Fibroblast of lung (primary cell): Measurements from ENCODE around the gene GLCCI1. TPM values are rescaled to one million over a fixed set of nuclear protein-coding genes. Genes with fewer than 3 reads are reported as not detected.

Experiments
- DNase-seq, 2 donors: peaks; one replicate each; pipeline versions ENCODE4 v3.0.0 to v3.0.0-alpha.2; 2010; ENCODE audit warnings: low read depth in 2 of 2
- H2AFZ ChIP-seq: 2 replicates; pipeline ENCODE4 v1.5.1; 2012; ENCODE audit warnings: low read length, control low read depth, inconsistent platforms
- H3K27ac ChIP-seq: 2 replicates; pipeline ENCODE4 v1.5.1; 2011; ENCODE audit warnings: low read length, control low read depth; ENCODE audit not compliant: insufficient read depth
- H3K27me3 ChIP-seq: 2 replicates; pipeline ENCODE4 v1.5.1; 2011; ENCODE audit warnings: mild to moderate bottlenecking, low read length; ENCODE audit not compliant: control insufficient read depth, insufficient read depth
- H3K36me3 ChIP-seq: 2 replicates; pipeline ENCODE4 v1.5.1; 2011; ENCODE audit warnings: low read length; ENCODE audit not compliant: control insufficient read depth, insufficient read depth
- H3K4me1 ChIP-seq: 2 replicates; pipeline ENCODE4 v1.5.1; 2011; ENCODE audit warnings: low read length; ENCODE audit not compliant: control insufficient read depth, insufficient read depth; ENCODE audit errors: extremely low read depth
- H3K4me2 ChIP-seq: 2 replicates; pipeline ENCODE4 v1.5.1; 2011; ENCODE audit warnings: low read length, control low read depth; ENCODE audit not compliant: insufficient read depth; ENCODE audit errors: extremely low read depth
- H3K4me3 ChIP-seq, 4 experiments: fragments of 200-600 bp in 1 of 4; sonication (generic) in 1 of 4; replicated peaks in 1 of 4; 2 replicates each; pipeline ENCODE4 v1.5.1; 2011 to 2016; ENCODE audit warnings: low read length in 4 of 4, low read depth in 3 of 4, mild to moderate bottlenecking in 3 of 4, control low read depth in 2 of 4, inconsistent platforms in 1 of 4, mixed read lengths in 1 of 4; ENCODE audit not compliant: insufficient read depth in 1 of 4; ENCODE audit errors: control extremely low read depth in 1 of 4
- H3K79me2 ChIP-seq: 2 replicates; pipeline ENCODE4 v1.5.1; 2012; ENCODE audit warnings: mild to moderate bottlenecking, low read length, inconsistent platforms; ENCODE audit not compliant: control insufficient read depth, insufficient read depth
- H3K9ac ChIP-seq: 2 replicates; pipeline ENCODE4 v1.5.1; 2011; ENCODE audit warnings: mild to moderate bottlenecking, low read length, control low read depth; ENCODE audit not compliant: insufficient read depth
- H3K9me3 ChIP-seq: 2 replicates; pipeline ENCODE4 v1.5.1; 2012; ENCODE audit warnings: low read depth, low read length; ENCODE audit not compliant: control insufficient read depth, insufficient read depth
- H4K20me1 ChIP-seq: 2 replicates; pipeline ENCODE4 v1.5.1; 2011; ENCODE audit warnings: low read length; ENCODE audit not compliant: control insufficient read depth, insufficient read depth; ENCODE audit errors: extremely low read depth
- CTCF ChIP-seq, 2 donors: IDR thresholded peaks in 1 of 2; conservative IDR thresholded peaks in 1 of 2; 1 replicate in 1 of 2; 2 replicates in 1 of 2; pipeline ENCODE4 v1.5.1; 2011 to 2012; ENCODE audit warnings: low read length in 2 of 2, control low read depth in 1 of 2, inconsistent platforms in 1 of 2, low read depth in 1 of 2, mild to moderate bottlenecking in 1 of 2
- EZH2 ChIP-seq: IDR thresholded peaks from 2 replicates; pipeline ENCODE4 v1.5.1; 2012; ENCODE audit warnings: low read length, control low read depth, mild to moderate bottlenecking; ENCODE audit errors: missing control alignments
- polyA plus RNA-seq, 2 donors: library from polyadenylated mRNA; depleted of rRNA in 1 of 2; stranded (reverse) in 1 of 2; unstranded in 1 of 2; fragments of >200 nt; gene quantifications; 2 replicates each; pipeline ENCODE4 v1.2.1, GENCODE V29; 2011 to 2012; ENCODE audit warnings: missing spikeins in 1 of 2
- total RNA-seq: library from RNA; depleted of rRNA; stranded (reverse); fragments of >200 nt; gene quantifications from 2 replicates; pipeline ENCODE4 v1.2.1, GENCODE V29; 2014

The GLCCI1 gene
- total and polyA plus RNA-seq, 2 donors (not counting 1 experiment from before 2014, with no cell fraction given), result 4.4 to 8.3 TPM

- Histone ChIP-seq H3K27me3 (no peaks in the 10 kb centered on the region), H4K20me1 (no peaks in the 10 kb centered on the region), H3K9ac (no peak overlapping the region), H3K9me3 (no peaks in the 10 kb centered on the region), H3K4me2 (no peak overlapping the region), H3K4me3 (no peak overlapping the region), H2AFZ (no peak overlapping the region), H3K36me3 (no peaks in the 10 kb centered on the region), H3K4me1 (no peaks in the 10 kb centered on the region), H3K79me2 (no peaks in the 10 kb centered on the region), H3K27ac (no peak overlapping the region)
- TF ChIP-seq EZH2 (no peak), CTCF (conservative IDR thresholded peaks at IDR 0.05 in 1 of 2, IDR thresholded peaks at IDR 0.05 in 1 of 2; ENCODE audit: low read depth in 1 of 2, low read length in 2 of 2) (no peak)
- no peak for DNase-seq
These were observed 116.2 kb downstream of the GLCCI1 start for GRCh38 chr7:8084836-8085235.

- no peak overlapping the region for H2AFZ ChIP-seq
- no peak overlapping the region for H3K4me2 ChIP-seq
- H3K27me3 ChIP-seq, result no peaks in the 10 kb centered on the region
- no peaks in the 10 kb centered on the region for H3K4me1 ChIP-seq
- H3K9me3 ChIP-seq, result no peaks in the 10 kb centered on the region
- no peak overlapping the region for H3K27ac ChIP-seq
- no peak overlapping the region for H3K9ac ChIP-seq
- H3K36me3 ChIP-seq, result no peaks in the 10 kb centered on the region
- no peak for TF ChIP-seq EZH2
- TF ChIP-seq CTCF (conservative IDR thresholded peaks at IDR 0.05 in 1 of 2, IDR thresholded peaks at IDR 0.05 in 1 of 2; ENCODE audit: low read depth in 1 of 2, low read length in 2 of 2), result no peak
- no peaks in the 10 kb centered on the region for H3K79me2 ChIP-seq
- DNase-seq, result no peak
- H3K4me3 ChIP-seq, result no peak overlapping the region
- no peaks in the 10 kb centered on the region for H4K20me1 ChIP-seq
These were observed 116.8 kb downstream of the GLCCI1 start for GRCh38 chr7:8085420-8085819.

- Histone ChIP-seq H3K36me3 (no peaks in the 10 kb centered on the region), H3K4me3 (no peak overlapping the region), H3K27me3 (no peaks in the 10 kb centered on the region), H2AFZ (no peak overlapping the region), H3K9ac (no peak overlapping the region), H3K9me3 (no peaks in the 10 kb centered on the region), H4K20me1 (no peaks in the 10 kb centered on the region), H3K4me2 (no peak overlapping the region), H3K4me1 (no peaks in the 10 kb centered on the region), H3K27ac (no peak overlapping the region), H3K79me2 (no peaks in the 10 kb centered on the region)
- TF ChIP-seq EZH2 (no peak), CTCF (conservative IDR thresholded peaks at IDR 0.05 in 1 of 2, IDR thresholded peaks at IDR 0.05 in 1 of 2; ENCODE audit: low read depth in 1 of 2, low read length in 2 of 2) (no peak)
- DNase-seq, result no peak
These were observed 117.6 kb downstream of the GLCCI1 start for GRCh38 chr7:8086239-8086638.
